Cardiac septum (tissue), 1 donor: ENCODE measurements around the gene ELP6. TPM values are rescaled to one million over a fixed set of nuclear protein-coding genes. Genes with fewer than 3 reads are reported as not detected.

ENCODE experiments used
- DNase-seq: peaks from one replicate; pipeline ENCODE4 v3.0.0-alpha.2; 2020; ENCODE audit warnings: low spot score
- intact Hi-C: fragments of 100-400 bp; cut with DNase I; formaldehyde crosslinking; loops from one replicate; pipeline ENCODE4 v1.14.0; 2022
- long read RNA-seq: library from polyadenylated mRNA; unstranded; transcript quantifications from one replicate; pipeline ENCODE4 v2.0.0, GENCODE V29; 2021
- total RNA-seq: library from RNA; stranded (reverse); fragmentation: NEBNext Ultra II Directional; extraction: Animal tissue kit (Norgen Biotek cat#: 25700); gene quantifications from one replicate; pipeline ENCODE4 v1.2.1, GENCODE V29; 2021
- donor health status: DM: no; HTN: no; CAD: no.

Gene ELP6
- 15.8 TPM for total RNA-seq
- long read RNA-seq, transcript ELP6-201 (7 exons, 1,401 nt): major isoform, 17 of 28 reads
- long read RNA-seq, partial matches to known transcripts: 3 of 28 reads
- long read RNA-seq, other reads (novel, unspliced or antisense): 6 of 28 reads

GRCh38 chr3:47513125-47513929 lies at the start of gene ELP6:
TSS of gene ELP6 (minus strand) at chr3:47513712. CDS start at chr3:47513590, 122 bp downstream.
- intact Hi-C loops: loop anchor here (5.0 to 10.0 kb wide), 2 partner anchors 289 to 641 kb away; partner anchors contain the start of gene DHX30
- DNase-seq: peak; percentile 98

GRCh38 chr3:47556351-47556750 lies 42.8 kb upstream of the ELP6 start:
- intact Hi-C loops: no loop called here
- no peak for DNase-seq

GRCh38 chr3:47554335-47554734 lies 40.8 kb upstream of the ELP6 start:
- intact Hi-C loops: no loop called here
- no peak for DNase-seq

GRCh38 chr3:47553407-47553806 lies 39.9 kb upstream of the ELP6 start:
- intact Hi-C loops: no loop called here
- no peak for DNase-seq

GRCh38 chr3:47542471-47543173 lies 29.1 kb upstream of the ELP6 start:
- intact Hi-C loops: no loop called here
- no peak for DNase-seq

- intact Hi-C loops: no loop called here
- no peak for DNase-seq
Measured at GRCh38 chr3:47541583-47542108, 28.1 kb upstream of the ELP6 start.

- DNase-seq: no peak
- intact Hi-C loops: no loop called here
Measured at GRCh38 chr3:47540281-47540680, 26.8 kb upstream of the ELP6 start.

- intact Hi-C loops: no loop called here
Measured at GRCh38 chr3:47536967-47537366, 23.5 kb upstream of the ELP6 start.

GRCh38 chr3:47536221-47536891 lies 22.8 kb upstream of the ELP6 start:
- intact Hi-C loops: no loop called here
- DNase-seq: no peak

More at GRCh38 chr3:47536967-47537366, 23.5 kb upstream of the ELP6 start:
- no peak for DNase-seq

- no peak for DNase-seq
- intact Hi-C loops: no loop called here
Measured at GRCh38 chr3:47533996-47534454, 20.5 kb upstream of the ELP6 start.

GRCh38 chr3:47533481-47533880 lies 20.0 kb upstream of the ELP6 start:
- intact Hi-C loops: no loop called here
- no peak for DNase-seq

GRCh38 chr3:47527952-47528725 lies 14.6 kb upstream of the ELP6 start:
- intact Hi-C loops: no loop called here
- DNase-seq: no peak

GRCh38 chr3:47525617-47526016 lies 12.1 kb upstream of the ELP6 start:
- no peak for DNase-seq
- intact Hi-C loops: no loop called here

- intact Hi-C loops: no loop called here
- no peak for DNase-seq
Measured at GRCh38 chr3:47523310-47524073, 10.0 kb upstream of the ELP6 start.

GRCh38 chr3:47522082-47522987 lies 8.8 kb upstream of the ELP6 start:
- peak; percentile 89 for DNase-seq
- intact Hi-C loops: loop anchor here (1.0 kb wide), 1 partner anchor 267 kb away; no protein-coding TSS in a partner anchor

GRCh38 chr3:47520756-47521155 lies 7.2 kb upstream of the ELP6 start:
- intact Hi-C loops: no loop called here
- DNase-seq: no peak

- no peak for DNase-seq
- intact Hi-C loops: loop anchor here (10.0 kb wide), 1 partner anchor 637 kb away; no protein-coding TSS in a partner anchor
Measured at GRCh38 chr3:47517937-47518336, 4.4 kb upstream of the ELP6 start.
